Fibroblast of lung (primary cell): Measurements from ENCODE around the gene EYS.

Source experiments
- CTCF ChIP-seq, 2 donors: IDR thresholded peaks in 1 of 2; conservative IDR thresholded peaks in 1 of 2; 1 replicate in 1 of 2; 2 replicates in 1 of 2; pipeline ENCODE4 v1.5.1; 2011 to 2012; ENCODE audit warnings: low read length in 2 of 2, control low read depth in 1 of 2, inconsistent platforms in 1 of 2, low read depth in 1 of 2, mild to moderate bottlenecking in 1 of 2
- EZH2 ChIP-seq: IDR thresholded peaks from 2 replicates; pipeline ENCODE4 v1.5.1; 2012; ENCODE audit warnings: low read length, control low read depth, mild to moderate bottlenecking; ENCODE audit errors: missing control alignments

- no peak for TF ChIP-seq CTCF (conservative IDR thresholded peaks at IDR 0.05 in 1 of 2, IDR thresholded peaks at IDR 0.05 in 1 of 2; ENCODE audit: low read depth in 1 of 2, low read length in 2 of 2)
- no peak for TF ChIP-seq EZH2
These were observed 137.5 kb downstream of the EYS start for GRCh38 chr6:65569505-65569904.
